Measurements from ENCODE around the gene FUT7. TPM values are rescaled to one million over a fixed set of nuclear protein-coding genes. Genes with fewer than 3 reads are reported as not detected.
"Not testable (repeated sequence)": the region's sequence is repeated elsewhere in the genome, so short reads cannot be mapped to it uniquely, and the experiment has no call there.

The FUT7 gene
- total RNA-seq, 4 donors from 2014 or later, result 0.19 to 3.6 (median 0.31) TPM; not detected in 1

DNA sequence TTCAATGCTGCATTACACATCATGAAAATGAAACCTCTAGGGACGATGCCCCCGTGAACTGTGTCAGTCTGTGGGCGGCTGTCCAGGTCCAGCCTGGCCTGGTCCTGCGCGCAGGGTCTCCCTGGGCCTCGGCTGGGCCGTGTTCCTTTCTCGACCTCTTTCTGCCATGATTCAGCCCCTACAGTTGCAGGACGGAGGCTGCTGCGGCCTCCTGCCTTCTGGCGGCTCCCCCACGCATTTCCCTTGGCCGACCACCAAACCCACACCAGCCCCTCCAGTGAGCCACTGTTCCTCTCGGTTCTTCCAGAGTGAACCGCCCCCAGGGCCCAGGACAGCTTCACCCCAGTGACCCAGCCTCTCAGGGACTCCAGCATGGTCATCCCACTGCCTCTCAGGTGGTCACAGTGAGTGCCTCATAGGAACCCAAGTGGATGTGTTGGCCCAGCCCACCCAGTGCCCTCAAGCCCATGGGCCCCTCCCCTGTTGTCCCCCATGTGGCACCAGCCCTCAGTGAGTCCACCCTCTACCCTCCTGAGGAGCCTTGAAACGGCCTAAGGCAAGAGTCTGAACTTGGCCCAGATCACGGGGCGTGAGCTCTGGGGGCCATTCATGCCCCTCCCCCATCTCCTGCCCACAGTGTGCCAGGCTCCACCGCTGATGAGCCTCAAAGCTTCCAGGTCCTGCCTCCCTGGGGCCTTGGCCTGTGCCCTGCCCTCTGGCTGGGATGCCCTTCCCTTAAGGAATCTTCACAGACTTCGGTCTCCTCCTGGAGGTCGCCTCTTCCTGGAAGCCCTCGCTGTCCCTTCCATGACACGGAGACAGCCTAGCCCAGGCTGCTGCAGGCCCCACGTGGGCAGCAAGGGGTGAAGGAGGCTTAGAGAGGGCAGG, 25.5 kb downstream of the FUT7 start:
- TF ChIP-seq, protein P1, sequence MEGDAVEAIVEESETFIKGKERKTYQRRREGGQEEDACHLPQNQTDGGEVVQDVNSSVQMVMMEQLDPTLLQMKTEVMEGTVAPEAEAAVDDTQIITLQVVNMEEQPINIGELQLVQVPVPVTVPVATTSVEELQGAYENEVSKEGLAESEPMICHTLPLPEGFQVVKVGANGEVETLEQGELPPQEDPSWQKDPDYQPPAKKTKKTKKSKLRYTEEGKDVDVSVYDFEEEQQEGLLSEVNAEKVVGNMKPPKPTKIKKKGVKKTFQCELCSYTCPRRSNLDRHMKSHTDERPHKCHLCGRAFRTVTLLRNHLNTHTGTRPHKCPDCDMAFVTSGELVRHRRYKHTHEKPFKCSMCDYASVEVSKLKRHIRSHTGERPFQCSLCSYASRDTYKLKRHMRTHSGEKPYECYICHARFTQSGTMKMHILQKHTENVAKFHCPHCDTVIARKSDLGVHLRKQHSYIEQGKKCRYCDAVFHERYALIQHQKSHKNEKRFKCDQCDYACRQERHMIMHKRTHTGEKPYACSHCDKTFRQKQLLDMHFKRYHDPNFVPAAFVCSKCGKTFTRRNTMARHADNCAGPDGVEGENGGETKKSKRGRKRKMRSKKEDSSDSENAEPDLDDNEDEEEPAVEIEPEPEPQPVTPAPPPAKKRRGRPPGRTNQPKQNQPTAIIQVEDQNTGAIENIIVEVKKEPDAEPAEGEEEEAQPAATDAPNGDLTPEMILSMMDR (IDR thresholded peaks at IDR 0.05), result no peak
- ATAC-seq (ENCODE audit: low FRiP score) (no peak), DNase-seq (ENCODE audit: low spot score) (no peak)

DNA sequence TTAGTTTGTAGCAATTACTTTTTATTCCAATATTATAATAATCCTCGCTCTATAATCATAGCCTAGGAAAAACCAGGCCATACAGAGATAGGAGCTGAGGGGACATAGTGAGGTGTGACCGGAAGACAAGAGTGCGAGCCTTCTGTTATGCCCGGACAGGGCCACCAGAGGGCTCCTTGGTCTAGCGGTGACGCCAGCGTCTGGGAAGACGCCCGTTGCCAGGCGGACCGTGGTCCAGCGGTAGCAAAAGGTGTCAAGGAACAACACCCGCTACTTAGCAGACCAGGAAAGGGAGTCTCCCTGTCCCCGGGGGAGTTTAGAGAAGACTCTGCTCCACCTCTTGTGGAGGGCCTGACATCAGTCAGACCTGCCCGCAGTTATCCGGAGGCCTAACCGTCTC, 27.6 kb downstream of the FUT7 start:
- not testable (repeated sequence) for DNase-seq (ENCODE audit: low spot score); ATAC-seq (ENCODE audit: low FRiP score)

DNA sequence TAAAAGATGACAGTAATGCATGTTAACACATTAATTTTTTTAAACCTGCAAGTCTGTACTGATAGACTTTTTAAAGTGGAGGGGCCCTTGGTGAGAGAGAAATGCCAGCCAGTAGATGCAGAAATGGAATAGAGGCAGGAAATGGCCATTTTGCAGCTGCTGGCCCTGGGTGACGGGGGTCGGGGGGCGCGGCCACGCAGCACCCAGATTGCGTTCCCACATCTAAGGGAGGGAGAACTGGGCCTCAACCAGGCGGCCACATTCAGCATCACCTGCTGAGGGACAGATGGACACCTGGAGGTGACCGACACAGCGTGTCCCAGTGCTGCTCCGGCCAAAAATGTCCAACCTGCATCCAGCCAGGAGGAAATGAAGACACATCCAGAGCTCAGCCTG, 29.2 kb downstream of the FUT7 start:
- DNase-seq (ENCODE audit: low spot score), result no peak
- no peak for ATAC-seq (ENCODE audit: low FRiP score)
- TF ChIP-seq, protein P1 (IDR thresholded peaks at IDR 0.05), result no peak

DNA sequence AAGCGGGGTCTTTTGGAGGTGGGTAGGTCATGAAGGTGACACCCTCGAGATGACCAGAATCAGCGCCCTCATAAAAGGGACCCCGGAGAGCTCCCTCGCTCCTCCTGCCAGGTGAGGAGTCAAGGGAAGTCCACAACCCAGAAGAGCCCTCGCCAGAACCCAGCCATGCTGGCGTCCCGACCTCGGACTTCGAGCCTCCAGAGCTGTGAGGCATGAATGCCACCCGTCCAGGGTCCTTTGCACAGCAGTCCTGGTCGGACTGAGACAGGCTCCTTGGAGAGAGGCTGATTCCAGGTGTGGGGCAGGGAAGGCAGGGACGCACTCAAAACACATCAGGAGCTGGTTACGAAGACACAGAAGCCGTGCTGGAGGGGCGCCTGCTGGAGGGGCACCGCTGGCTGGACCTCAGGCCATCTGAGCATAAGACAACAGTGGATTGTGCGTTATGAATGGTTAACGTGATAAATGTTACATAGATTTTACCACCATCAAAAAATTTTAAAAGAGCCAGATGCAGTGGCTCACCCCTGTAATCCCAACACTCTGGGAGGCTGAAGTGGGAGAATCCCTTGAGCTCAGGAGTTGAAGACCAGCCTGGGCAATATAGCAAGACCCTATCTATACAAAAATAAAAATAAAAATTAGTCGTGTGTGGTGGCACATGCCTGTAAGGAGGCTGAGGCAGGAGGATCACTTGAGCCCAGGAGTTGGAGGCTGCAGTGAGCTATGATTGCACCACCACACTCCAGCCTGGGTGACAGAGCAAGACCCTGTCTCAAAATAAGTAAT, 29.8 kb downstream of the FUT7 start:
- DNase-seq (ENCODE audit: low spot score), result no peak
- TF ChIP-seq, protein P1 (IDR thresholded peaks at IDR 0.05), result no peak
- no peak for ATAC-seq (ENCODE audit: low FRiP score)

DNA sequence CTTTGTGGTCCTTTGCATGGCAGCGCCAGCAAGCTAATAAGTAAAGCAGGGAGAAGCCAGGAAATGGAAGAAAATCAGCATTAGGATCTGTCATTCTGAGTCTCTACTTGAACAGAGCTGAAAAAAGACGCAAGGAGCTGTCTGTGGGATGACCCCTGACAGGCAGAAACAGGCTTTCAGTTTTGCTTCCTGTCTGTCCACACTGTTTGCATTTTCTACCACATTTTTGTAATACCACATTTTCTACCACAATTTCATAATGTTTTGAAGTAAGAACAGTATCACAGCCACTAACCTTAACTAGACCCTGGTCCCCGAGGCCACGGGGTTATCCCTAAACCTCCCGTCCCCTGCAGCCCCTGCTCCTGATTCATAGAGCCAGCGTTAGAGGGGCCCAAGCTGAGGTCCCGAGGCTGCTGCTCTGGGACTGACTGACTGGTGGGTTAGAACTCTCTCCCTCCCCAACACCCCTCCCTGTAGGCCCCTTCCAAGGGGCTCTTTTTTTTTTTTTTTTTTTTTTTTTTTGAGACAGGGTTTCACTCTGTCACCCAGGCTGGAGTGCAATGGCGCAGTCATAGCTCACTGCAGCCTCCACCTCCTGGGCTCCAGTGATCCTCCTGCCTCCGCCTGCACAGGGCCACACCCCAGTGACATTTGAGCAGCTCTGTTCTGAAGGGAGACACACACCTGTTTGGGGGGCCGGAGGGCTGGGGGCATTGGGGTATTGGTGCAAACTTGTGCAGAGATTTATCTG, 31.5 kb downstream of the FUT7 start:
- DNase-seq (ENCODE audit: low spot score) (no peak), ATAC-seq (ENCODE audit: low FRiP score) (no peak)
- TF ChIP-seq, protein P1 (IDR thresholded peaks at IDR 0.05), result no peak

DNA sequence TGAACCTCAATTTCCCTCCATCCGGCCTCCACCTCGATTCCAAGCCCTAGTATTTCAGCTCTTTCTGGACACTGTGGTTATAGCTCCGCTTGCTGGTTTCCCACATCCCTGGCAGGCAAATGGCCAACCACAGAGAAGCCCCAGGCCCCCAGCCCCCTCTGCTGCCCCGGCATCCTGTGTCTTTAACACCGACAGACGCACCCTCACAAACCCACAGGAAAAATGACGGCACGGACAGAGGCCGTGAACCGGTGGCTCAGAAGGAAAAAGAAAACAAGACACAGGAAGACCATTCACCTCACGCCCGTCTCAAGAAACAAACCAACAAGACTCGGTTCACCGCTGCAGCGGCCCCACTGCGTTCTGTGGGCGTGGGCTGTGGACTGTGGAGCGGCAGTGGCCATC, 34.1 kb downstream of the FUT7 start:
- TF ChIP-seq, protein P1 (IDR thresholded peaks at IDR 0.05), result no peak
- no peak for ATAC-seq (ENCODE audit: low FRiP score)
- DNase-seq (ENCODE audit: low spot score), result no peak

DNA sequence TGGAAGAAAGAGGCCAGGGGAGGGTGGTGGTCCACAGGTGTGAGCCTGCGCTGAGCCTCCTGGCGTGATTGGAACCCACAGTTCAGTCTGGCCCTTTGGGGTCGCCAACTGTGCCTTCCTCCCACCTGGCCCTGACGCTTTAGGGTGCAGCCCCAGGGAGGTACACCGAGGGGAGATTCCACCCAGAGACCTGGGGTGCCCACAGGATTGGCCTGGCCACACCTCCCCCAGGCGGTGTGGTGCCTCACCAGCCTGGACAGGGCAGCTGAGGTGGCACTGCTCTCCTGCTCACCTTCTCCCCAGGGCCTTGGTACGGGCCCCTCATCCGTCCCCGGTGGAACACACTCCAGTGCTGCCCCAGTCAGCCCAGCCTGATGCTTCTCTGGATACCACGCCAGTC, 34.5 kb downstream of the FUT7 start:
- TF ChIP-seq, protein P1 (IDR thresholded peaks at IDR 0.05), result no peak
- no peak for DNase-seq (ENCODE audit: low spot score)
- ATAC-seq (ENCODE audit: low FRiP score), result no peak
